NB4 (cell line): Measurements from ENCODE around the gene VPS54.

Experiments
- CTCF ChIP-seq: IDR thresholded peaks from one replicate; pipeline ENCODE4 v1.5.1; 2012; ENCODE audit warnings: low read depth, low read length
- MAX ChIP-seq: IDR thresholded peaks from 2 replicates; pipeline ENCODE4 v1.6.1; 2011; ENCODE audit warnings: low read depth, low read length
- MYC ChIP-seq: IDR thresholded peaks from 2 replicates; pipeline ENCODE4 v1.6.1; 2011; ENCODE audit warnings: low read depth, low read length
- POLR2A ChIP-seq: IDR thresholded peaks from 2 replicates; pipeline ENCODE4 v1.6.1; 2011; ENCODE audit warnings: mild to moderate bottlenecking; ENCODE audit not compliant: insufficient read length; ENCODE audit errors: extremely low read depth

GRCh38 chr2:64015898-64016297 lies 3.3 kb downstream of the VPS54 start:
- no peak for TF ChIP-seq CTCF
- no peak for TF ChIP-seq POLR2A
- no peak for TF ChIP-seq MAX
- no peak for TF ChIP-seq MYC
